Stimulated activated CD8-positive, alpha-beta memory T cell treated with anti-CD3 and anti-CD28 coated beads, Interleukin-4, amount 100 ng/mL, for 1 hour (primary cell): ENCODE data around the gene ATP5F1C.
"Not testable (repeated sequence)": the region's sequence is repeated elsewhere in the genome, so short reads cannot be mapped to it uniquely, and the experiment has no call there.

Source experiments
- DNase-seq, 2 donors: peaks; one replicate each; pipeline ENCODE4 v3.0.0-alpha.2; 2020; ENCODE audit warnings: low read depth in 2 of 2, low spot score in 1 of 2

Gene ATP5F1C

GRCh38 chr10:7787857-7788638, at the start of gene ATP5F1C, which contains the start of gene KIN:
Gene ATP5F1C (plus strand): TSS chr10:7788177. CDS start chr10:7788208, 31 bp downstream.
Gene KIN (minus strand): TSS chr10:7787993. CDS start chr10:7787933, 60 bp downstream.
- peak; percentile 88 to 95 for DNase-seq

GRCh38 chr10:7738536-7739407, 49.2 kb upstream of the ATP5F1C start:
- no peak for DNase-seq

- no peak for DNase-seq
Observed at GRCh38 chr10:7744307-7744706, 43.7 kb upstream of the ATP5F1C start.

- not testable (repeated sequence) for DNase-seq
Observed at GRCh38 chr10:7748637-7749036, 39.3 kb upstream of the ATP5F1C start.

GRCh38 chr10:7750222-7750621, 37.8 kb upstream of the ATP5F1C start:
- no peak for DNase-seq

GRCh38 chr10:7752251-7752650, 35.7 kb upstream of the ATP5F1C start:
- DNase-seq = no peak

- DNase-seq = no peak
Observed at GRCh38 chr10:7755103-7755502, 32.9 kb upstream of the ATP5F1C start.

GRCh38 chr10:7756360-7756992, 31.5 kb upstream of the ATP5F1C start:
- no peak for DNase-seq

- DNase-seq = no peak
Observed at GRCh38 chr10:7763929-7764328, 24.0 kb upstream of the ATP5F1C start.

GRCh38 chr10:7766241-7766640, 21.7 kb upstream of the ATP5F1C start:
- no peak for DNase-seq

GRCh38 chr10:7767209-7767608, 20.8 kb upstream of the ATP5F1C start:
- DNase-seq = no peak

GRCh38 chr10:7768417-7768816, 19.6 kb upstream of the ATP5F1C start:
- no peak for DNase-seq

- DNase-seq = no peak
Observed at GRCh38 chr10:7773845-7774801, 13.9 kb upstream of the ATP5F1C start.

GRCh38 chr10:7776777-7777176, 11.2 kb upstream of the ATP5F1C start:
- DNase-seq = no peak

GRCh38 chr10:7782194-7782593, 5.8 kb upstream of the ATP5F1C start:
- not testable (repeated sequence) for DNase-seq

GRCh38 chr10:7786430-7786829, 1.5 kb upstream of the ATP5F1C start:
- no peak for DNase-seq

GRCh38 chr10:7787150-7787856, 674 bp upstream of the ATP5F1C start:
- DNase-seq = no peak

GRCh38 chr10:7788639-7789286, 786 bp downstream of the ATP5F1C start:
- no peak for DNase-seq

GRCh38 chr10:7789390-7789789, 1.4 kb downstream of the ATP5F1C start:
- DNase-seq = no peak
